Stimulated activated CD8-positive, alpha-beta memory T cell treated with anti-CD3 and anti-CD28 coated beads, Interleukin-7, amount 100 ng/mL, for 48 hours (primary cell): ENCODE results near the gene CDKAL1.

Experiments used
- DNase-seq, 2 donors: peaks; one replicate each; pipeline ENCODE4 v3.0.0-alpha.2; 2020; ENCODE audit warnings: low read depth in 1 of 2; ENCODE audit errors: extremely low read depth in 1 of 2

Gene CDKAL1

DNA sequence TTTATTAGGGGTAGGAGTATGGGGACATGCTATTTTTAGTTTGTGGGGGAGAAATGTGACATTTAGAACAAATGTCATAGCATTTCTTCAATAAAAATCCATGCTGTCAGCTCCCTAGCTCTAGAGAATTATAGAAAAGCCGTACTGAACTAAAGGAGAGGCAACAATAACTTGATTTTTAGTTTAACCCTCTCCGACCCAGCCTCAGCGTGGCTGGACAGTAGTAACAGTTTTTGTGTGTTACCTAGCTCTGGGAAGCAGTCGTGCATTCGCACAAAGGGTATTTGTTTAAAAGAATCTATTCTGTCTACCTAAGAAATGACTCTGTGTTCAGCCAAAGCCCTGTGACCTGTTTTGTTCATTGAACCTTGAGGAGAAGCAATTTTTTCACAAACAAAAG is 616.9 kb downstream of the CDKAL1 start:
- DNase-seq: no peak

DNA sequence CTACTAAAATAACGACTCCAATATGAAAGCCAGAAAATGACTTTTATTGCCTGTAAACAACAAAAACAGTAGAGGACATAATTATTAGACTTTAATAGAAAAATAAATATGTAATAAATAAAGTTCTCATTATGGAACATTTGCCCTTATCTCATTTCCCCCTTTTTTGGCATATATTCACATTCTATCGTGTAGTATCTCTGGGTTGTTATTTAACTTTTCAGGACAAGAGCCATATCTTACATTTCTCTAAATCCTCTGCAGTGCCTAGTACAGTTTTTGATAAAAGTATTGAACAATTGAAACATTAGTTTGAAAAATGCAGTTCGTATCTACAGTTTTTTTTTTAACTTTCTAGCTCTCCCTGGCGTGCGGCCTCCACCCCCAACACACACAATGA is 617.3 kb downstream of the CDKAL1 start:
- DNase-seq: no peak

DNA sequence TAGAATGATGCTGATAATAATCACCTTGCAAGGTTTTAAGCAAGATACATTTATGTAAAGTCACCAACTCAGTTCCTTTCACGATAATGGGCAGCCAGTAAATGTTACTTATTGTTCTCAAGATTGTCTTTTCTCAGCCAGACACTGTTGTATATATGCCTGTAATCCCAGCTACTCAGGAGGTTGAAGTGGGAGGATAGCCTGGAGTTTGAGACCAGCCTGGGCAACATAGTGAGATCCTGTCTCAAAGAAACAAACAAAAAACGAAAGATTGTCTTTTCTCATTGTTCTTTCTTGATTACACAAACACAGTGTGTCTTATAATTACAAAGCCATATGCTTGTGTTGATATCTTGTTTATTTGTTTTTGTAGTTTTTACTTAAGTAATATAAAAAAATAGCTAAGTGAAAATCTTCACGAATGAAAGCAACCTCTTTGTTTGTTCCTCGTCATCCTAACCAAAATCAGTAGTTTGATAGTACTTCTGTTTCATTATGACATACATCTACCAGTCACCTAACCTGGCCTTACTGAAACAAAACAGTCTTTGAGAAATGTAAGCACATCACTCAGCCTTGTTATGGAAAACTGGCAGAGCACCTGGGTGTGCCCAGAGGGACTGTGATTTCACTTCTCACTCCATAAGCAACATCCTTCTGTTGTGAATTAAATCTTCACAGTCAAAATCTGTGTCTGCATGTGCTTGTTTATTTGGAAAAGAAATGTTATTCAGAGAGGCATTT is 623.1 kb downstream of the CDKAL1 start:
- no peak for DNase-seq

DNA sequence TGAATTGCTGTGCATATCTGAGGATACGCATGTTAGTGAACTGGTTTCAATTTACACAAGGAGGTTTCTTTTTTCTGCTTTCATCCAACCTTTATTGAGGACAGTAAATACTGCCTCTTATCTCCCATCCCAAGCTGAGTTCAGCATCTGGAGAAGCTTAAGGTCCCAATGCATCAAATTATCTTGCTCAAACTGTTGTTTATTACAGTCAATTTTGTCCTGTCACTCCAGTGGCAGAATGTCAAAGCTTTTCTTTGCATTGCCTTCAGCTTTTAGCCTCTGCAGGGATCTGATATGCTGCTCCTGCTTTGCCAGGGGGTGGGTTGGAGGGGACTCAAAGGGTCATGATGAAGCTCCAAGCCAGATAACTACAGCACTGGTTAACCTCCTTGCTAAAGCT is 623.9 kb downstream of the CDKAL1 start:
- DNase-seq: no peak

DNA sequence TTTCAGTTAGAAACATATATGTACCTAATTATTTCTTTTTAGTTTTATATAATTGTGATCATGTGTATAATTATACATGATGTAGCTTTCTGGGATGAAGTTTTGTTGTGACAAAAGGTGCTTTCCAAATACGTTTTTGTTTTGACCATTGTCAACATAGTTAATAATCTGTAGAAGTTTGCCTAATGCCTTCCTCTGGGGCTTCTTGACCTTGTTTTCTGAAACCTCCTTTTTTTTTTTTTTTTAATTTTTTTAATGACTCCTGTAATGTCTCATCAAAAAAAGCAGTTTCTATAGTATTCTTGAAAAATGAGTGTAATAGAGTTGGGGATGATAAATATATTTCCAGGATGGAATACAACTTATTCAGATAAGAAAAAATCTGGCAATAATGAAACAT is 624.6 kb downstream of the CDKAL1 start:
- DNase-seq: no peak

DNA sequence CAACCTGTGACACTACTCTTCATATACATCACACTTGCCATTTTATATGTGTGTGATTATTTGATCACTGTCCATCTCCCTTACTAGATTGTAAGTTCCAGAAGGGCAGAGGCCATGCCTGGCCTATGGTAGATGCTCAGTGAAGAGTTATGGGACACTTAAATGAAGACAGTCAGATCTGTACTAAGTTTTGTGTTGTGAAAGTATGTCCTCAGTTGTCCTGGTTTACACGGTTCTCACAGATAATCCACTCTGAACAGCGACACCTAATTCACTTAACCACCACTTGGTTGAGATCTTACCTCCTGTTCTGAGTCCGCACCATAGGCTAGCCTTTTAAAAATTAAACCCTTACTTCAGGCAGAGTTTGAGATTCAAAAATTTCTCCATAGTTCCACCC is 625.2 kb downstream of the CDKAL1 start:
- DNase-seq: no peak

DNA sequence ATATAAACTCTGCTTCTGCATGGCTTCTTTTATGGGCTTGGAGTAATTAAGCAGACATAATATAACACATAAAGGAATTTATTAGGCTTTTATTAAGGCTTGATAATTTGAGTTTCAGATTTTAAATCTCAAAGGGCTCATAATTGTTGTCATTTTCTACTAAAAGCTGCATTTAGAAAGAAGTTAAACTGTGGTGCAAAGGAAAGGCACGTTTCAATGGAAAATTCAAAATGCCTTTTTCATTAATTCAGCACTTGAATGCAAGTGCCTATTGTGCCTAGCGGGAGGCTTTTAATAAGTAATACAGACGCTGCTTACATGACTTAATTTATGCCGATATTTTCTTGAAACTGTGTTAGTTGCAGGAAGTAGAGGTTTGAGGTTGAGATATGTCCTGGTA is 627.5 kb downstream of the CDKAL1 start:
- DNase-seq: no peak

DNA sequence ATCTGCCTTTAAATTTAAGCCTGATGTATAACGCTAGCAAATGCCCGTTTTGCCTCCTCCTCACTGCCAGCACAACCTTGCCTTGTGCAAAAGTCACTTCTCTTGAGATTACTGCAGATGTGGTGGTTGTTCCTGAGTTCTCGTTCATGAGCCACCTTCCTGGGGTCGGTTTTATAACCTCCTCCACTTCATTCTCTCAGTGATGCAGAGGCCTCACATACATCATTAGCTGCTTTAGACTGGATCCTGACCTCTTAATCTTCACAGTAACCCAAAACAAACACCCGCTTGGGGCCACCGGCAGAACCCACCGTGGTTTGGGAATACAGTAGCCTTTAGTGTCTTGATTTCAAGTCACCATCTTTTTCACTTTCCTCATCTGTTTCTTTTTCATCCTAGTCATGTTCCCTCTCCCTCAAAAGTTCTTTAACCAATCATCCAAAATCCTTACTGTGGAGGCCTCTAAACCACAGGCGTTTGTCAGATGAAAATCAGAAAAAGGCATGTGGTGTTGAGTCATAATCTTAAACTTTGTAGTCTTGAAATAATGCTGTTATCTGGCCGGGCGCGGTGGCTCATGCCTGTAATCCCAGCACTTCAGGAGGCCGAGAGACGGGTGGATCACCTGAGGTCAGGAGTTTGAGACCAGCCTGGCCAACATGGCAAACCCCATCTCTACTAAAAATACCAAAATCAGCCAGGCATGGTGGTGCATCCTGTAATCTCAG is 629.0 kb downstream of the CDKAL1 start:
- no peak for DNase-seq

DNA sequence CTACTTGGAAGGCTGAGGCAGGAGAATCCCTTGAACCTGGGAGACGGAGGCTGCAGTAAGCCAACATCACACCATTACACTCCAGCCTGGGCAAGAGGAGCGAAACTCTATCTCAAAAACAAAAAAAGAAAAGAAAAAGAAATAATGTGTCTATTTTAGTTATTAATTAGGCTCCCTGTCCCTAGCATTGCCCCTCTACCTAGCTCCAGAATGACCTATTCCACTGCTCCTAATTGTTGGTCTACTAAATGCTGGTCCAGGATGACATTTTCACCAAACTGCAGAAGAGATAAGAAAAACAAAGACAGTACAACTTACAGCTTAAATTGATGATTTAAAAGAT is 629.6 kb downstream of the CDKAL1 start:
- no peak for DNase-seq

DNA sequence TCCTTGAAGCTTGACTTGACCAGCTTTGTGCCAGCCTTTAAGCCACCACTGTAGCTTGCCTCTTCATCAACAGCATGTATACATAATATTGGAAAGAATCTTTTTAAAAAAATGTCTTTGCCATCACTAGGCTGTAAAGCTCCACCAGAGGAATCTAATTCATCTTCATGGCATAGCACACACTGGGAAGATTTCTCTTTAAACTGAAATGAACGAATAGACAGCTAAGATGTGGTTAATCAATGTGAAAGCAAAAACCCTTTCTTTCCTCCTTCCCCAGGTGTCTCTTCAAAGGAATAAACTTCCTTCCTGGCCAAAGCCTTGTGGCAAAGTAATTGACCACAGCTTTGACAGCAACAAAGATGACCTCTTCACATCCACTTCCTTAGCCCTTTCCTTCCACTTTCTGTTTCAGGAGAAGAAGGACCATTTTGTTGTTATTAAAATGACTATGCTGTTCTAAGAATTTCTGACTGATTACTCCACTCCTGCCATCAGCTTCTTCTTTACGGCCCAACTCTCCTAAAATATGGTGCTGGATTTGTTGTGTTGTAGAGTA is 630.6 kb downstream of the CDKAL1 start:
- DNase-seq: no peak

DNA sequence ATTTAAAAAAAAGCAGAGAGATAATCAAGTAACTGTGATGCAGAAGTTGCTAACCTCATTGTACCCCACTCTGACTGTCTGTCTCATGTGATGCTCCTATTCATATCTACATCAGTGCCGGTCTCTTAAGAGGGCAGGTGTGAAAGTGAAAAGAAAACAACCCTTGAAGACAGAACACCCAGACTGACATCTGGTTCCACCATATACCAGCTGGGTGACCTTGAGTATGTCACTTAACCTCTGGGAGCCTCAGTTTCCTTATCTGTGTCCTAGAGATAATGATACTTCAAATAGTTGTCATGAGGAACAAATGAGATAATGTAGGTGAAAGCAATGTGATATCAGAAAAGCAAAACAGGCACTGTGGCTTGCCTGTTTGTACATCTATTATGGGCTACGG is 632.5 kb downstream of the CDKAL1 start:
- DNase-seq: no peak

DNA sequence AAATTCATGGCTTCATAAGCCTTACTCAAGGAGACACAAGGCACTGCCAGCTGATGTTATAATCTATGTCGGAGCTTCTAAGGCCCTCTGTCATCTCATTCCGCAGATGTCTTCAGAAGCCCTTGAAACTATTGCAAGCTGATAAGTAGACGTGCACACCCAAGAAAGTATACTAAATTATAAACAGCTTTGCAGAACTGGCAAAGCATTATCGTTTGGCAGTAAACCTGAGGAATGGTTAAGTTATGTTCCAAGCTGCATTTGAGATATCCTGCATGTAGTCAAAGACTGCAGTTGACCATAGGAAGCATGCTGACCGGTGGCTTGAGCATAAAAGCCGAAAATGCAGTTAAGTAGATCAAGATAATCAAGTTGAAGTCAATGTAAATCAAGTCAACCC is 633.5 kb downstream of the CDKAL1 start:
- DNase-seq: no peak

DNA sequence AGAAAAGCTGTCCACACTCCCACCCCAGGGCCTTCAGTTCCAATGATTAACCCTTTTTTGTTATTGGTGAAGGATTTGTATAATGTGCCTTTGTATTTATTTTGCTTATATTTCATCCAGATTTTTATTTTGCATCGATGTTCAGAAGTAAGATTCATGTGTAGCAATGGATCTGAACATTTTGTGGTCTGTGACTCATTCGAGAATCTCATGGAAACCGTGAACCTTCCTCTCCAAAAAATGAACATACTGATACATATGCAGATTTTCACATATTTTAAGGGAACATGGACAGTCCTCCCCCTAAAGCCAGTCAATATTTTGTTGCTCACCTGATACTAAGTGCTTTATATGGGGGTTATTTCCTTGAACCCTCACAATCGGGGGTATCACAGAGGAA is 637.5 kb downstream of the CDKAL1 start:
- DNase-seq: no peak

DNA sequence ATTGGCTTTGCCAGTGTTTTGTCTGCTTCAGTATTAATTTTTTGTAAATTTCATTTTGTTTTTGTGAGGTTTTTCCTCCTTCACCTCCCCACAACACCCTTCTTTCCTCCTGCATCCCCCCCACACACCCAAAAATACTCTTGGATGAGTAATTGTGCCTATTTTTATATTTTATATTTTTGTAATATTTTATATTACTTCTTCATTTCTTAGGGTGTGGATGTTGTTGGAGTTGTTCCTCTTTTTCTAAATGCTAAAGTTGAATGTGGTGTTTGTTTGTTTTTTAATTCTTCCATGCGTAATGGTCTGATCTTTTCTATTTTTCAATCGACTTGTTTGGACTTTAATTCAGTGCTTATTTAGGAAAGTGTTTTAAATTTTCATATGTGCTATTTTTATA is 638.8 kb downstream of the CDKAL1 start:
- no peak for DNase-seq

DNA sequence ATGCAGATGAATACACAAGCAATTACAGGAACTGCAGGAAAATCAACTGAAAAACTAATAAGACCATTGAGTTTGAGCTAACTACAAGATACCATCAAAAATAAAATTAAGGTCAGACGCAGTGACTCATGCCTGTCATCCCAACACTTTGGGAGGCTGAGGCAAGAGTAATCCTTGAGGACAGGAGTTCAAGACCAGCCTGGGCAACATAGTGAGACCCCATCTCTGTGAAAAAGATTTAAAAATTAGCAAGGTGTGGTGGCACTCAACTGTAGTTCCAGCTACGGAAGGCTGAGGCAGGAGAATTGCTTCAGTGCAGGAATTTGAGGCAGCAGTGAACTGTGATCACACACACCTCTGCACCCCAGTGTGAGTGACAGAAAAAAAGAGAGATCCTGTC is 639.4 kb downstream of the CDKAL1 start:
- DNase-seq: no peak

DNA sequence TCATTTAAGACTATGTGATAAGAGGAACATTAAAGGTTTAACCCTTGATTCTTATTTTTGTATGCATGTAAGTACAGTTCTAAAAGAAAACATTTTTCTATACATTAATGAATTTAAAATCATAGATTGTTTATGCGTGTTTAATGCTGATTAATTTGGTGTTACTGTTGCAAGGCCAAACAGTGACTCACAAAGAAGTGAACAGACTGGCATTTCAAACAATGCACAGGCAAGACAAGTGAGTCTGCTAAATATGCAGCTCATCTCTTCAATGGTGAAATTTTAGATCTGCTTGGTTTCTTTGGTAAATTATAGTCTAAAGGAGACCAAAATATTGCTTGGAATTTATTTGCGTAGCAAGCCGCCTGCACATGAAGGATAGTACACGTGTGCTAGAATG is 641.9 kb downstream of the CDKAL1 start:
- DNase-seq: no peak

DNA sequence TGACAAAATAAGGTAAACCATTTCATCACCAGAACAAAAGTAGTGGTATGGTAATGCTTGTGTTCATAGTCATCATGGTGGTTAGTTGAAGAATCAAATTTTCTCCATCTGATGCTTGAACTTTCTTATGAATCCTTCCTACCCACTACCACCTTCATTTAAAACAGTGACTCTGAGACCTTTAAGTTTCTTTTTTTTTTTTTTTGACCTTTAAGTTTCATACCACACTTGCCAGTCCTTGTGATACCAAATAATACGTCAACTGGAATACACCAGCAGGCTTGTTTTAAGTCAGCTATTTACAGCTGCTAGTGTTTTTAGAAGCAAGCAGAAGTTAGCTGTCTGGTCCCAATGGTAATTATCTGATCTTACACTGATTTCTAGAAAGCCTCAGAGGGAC is 645.9 kb downstream of the CDKAL1 start:
- no peak for DNase-seq

DNA sequence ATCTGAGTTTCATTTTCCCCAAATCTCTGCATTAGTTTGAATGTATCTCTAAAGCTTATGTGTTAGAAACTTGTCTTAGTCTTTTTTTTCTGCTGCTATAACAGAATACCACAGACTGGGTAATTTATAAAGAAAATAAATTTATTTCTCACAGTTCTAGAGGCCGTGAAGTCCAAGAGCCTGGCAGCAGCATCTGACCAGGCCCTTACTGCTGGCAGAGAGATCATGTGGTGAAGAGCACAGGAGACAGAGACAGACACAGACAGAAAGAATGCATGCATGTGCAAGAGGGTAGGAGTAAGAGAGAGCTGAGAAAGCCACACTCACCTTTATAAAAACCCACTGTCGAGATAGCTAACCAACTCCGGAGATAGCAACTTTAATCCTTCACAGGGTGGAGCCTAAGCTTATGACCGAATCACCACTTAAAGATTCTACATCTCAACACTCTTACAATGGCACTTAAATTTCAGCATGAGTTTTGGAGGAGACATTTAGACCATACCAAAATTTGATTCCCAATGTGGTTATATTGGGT is 646.6 kb downstream of the CDKAL1 start:
- no peak for DNase-seq

DNA sequence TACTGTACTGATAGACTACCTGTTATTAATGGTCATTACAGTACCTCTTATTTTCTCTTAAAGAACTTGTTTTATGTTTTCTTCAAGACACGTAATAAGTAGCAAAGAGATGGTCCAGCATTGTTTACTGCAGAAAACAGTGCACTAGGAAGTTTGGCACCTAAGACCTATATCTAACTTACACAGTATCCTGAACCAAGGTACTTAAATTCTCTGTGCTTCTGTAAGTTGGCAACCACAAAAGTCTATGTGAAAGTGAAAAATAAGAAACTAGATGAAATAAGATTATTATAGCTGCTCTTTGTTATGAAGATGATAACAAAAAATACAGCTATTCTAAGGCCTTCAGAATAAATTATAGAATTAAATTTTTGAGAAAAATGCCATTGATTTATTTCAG is 647.6 kb downstream of the CDKAL1 start:
- no peak for DNase-seq

DNA sequence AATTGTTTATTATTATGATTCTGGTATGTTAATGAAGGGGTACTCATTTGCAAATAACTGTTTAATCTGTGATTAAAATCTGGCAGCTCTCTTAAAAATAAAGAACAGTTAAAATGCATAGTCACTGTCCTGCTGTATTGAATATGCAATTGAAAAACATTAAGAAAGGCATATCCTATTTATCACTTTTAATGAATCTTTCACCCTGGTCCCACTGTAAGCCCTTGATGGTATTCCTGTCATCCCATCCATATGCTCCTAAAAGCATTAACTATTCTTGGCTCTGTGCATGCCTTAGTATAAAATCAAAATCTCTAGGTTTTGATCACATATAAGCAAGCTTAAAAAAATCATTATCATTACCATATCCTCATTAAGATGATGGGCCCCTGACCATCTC is 648.3 kb downstream of the CDKAL1 start:
- DNase-seq: no peak

DNA sequence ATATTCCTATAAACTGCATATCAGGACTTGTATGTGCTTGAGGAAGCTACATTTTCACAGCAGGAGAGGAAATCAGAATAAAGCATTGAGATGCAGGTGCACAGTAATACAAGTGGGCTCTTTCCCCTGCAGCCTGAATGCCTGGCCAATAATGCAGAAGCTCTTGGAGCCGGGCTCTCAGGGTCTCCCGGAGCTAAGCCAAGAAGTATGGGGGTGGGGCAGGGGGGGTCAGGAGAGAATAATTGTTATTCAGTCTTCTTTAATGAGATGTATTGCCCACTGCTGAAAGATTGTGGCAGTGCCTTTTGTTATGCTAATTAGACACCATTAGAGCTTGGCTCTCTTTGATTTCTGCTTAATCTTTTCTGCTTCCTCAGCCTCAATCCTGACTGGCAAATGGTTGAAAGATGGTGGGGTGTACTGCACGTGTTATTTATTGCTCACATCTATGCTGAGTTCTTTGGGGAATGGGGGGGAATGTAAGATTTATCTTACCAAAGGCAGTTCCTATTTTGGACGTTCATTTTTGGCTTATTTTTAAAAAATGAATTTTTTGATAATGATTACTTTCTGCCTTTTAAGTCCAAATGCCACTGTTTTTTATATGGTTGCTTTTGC is 651.7 kb downstream of the CDKAL1 start:
- no peak for DNase-seq
